ENCODE data around the gene PSMD3.

- TF ChIP-seq CTCF (IDR thresholded peaks at IDR 0.05) (no peak), POLR2A (IDR thresholded peaks at IDR 0.05) (no peak)
Measured at GRCh38 chr17:40005520-40005919, 24.9 kb downstream of the PSMD3 start.
